22Rv1 (cell line): ENCODE results near the gene MED12.

ENCODE experiments used
- CTCF ChIP-seq: fragments of 450-650 bp; IDR thresholded peaks from 2 replicates; pipeline ENCODE4 v1.5.1; 2017; ENCODE audit warnings: mild to moderate bottlenecking
- ZFX ChIP-seq: fragments of 450-650 bp; IDR thresholded peaks from 2 replicates; pipeline ENCODE4 v1.6.1; 2017; ENCODE audit warnings: antibody characterized with exemption, borderline replicate concordance

GRCh38 chrX:71107245-71107644, 11.2 kb upstream of the MED12 start:
- TF ChIP-seq CTCF (no peak), ZFX (no peak)
